Gastroesophageal sphincter (tissue), 4 donors: ENCODE data around the gene SLC24A3. TPM values are rescaled to one million over a fixed set of nuclear protein-coding genes. Genes with fewer than 3 reads are reported as not detected.

Source experiments
- ATAC-seq: fragments of 150-250 bp; one replicate; pipeline ENCODE4 v1.9.1; 2016; ENCODE audit warnings: mild to moderate bottlenecking, moderate library complexity
- H3K27ac ChIP-seq, 4 donors: fragments of 200-600 bp; sonication (generic) in 3 of 4; 1 replicate in 3 of 4; 2 replicates in 1 of 4; pipeline ENCODE4 v1.5.1; 2016 to 2019
- H3K27me3 ChIP-seq: fragments of 200-600 bp; sonication (generic); one replicate; pipeline ENCODE4 v1.5.1; 2019
- H3K36me3 ChIP-seq, 2 donors: fragments of 200-600 bp; sonication (generic); one replicate each; pipeline ENCODE4 v1.5.1; 2019; ENCODE audit warnings: control low read depth in 1 of 2
- H3K4me1 ChIP-seq, 3 donors: fragments of 200-600 bp; sonication (generic); 1 replicate in 2 of 3; 2 replicates in 1 of 3; pipeline ENCODE4 v1.5.1; 2016 to 2019; ENCODE audit warnings: control low read depth in 2 of 3
- H3K4me3 ChIP-seq, 2 donors: fragments of 200-600 bp; sonication (generic); one replicate each; pipeline ENCODE4 v1.5.1; 2019; ENCODE audit warnings: mild to moderate bottlenecking in 1 of 2, moderate library complexity in 1 of 2
- H3K9me3 ChIP-seq, 3 donors: fragments of 200-600 bp; sonication (generic); one replicate each; pipeline ENCODE4 v1.5.1; 2017 to 2019; ENCODE audit warnings: control low read depth in 2 of 3
- CTCF ChIP-seq, 4 experiments: fragments of 200-600 bp in 2 of 4; fragments of 450-650 bp in 2 of 4; sonication (generic) in 1 of 4; IDR thresholded peaks; one replicate each; pipeline ENCODE4 v1.5.1; 2017 to 2019; ENCODE audit warnings: antibody characterized with exemption in 4 of 4, mild to moderate bottlenecking in 2 of 4, moderate library complexity in 2 of 4
- EP300 ChIP-seq: sonication (generic); formaldehyde crosslinking; IDR thresholded peaks from one replicate; pipeline ENCODE4 v1.6.1; 2017; ENCODE audit warnings: antibody characterized with exemption, mild to moderate bottlenecking
- POLR2A ChIP-seq, 2 donors: fragments of 450-650 bp; IDR thresholded peaks; one replicate each; pipeline ENCODE4 v1.6.1; 2017; ENCODE audit warnings: antibody characterized with exemption in 2 of 2, mild to moderate bottlenecking in 2 of 2, moderate library complexity in 1 of 2
- POLR2AphosphoS5 ChIP-seq: sonication (generic); formaldehyde crosslinking; IDR thresholded peaks from one replicate; pipeline ENCODE4 v1.6.1; 2017; ENCODE audit warnings: antibody characterized with exemption
- WGBS, 2 donors: methylation state at CpG; one replicate each; pipeline ENCODE4 v1.1.5; 2018; ENCODE audit warnings: low coverage in 1 of 2; 5-methylcytosine and 5-hydroxymethylcytosine counted together
- total RNA-seq, 4 donors: library from RNA; depleted of rRNA; stranded (reverse); fragments of >200 nt; gene quantifications; one replicate each; pipeline ENCODE4 v1.1.0, GENCODE V29; 2016

SLC24A3 gene
- total RNA-seq, 4 donors from 2014 or later: 2.7 to 13.5 (median 5.5) TPM

GRCh38 chr20:19333563-19333962, 121.1 kb downstream of the SLC24A3 start:
- ATAC-seq: no peak
- Histone ChIP-seq H3K36me3 (no peaks in the 10 kb centered on the region), H3K4me3 (no peak overlapping the region), H3K27me3 (no peaks in the 10 kb centered on the region), H3K27ac (no peak overlapping the region), H3K9me3 (no peaks in the 10 kb centered on the region), H3K4me1 (no peaks in the 10 kb centered on the region)
- TF ChIP-seq POLR2A (IDR thresholded peaks at IDR 0.05) (no peak), CTCF (IDR thresholded peaks at IDR 0.05) (no peak), EP300 (no peak)
- 85 to 90% methylated on average over 4 of the region's 4 CpGs for WGBS, 2 donors

DNA sequence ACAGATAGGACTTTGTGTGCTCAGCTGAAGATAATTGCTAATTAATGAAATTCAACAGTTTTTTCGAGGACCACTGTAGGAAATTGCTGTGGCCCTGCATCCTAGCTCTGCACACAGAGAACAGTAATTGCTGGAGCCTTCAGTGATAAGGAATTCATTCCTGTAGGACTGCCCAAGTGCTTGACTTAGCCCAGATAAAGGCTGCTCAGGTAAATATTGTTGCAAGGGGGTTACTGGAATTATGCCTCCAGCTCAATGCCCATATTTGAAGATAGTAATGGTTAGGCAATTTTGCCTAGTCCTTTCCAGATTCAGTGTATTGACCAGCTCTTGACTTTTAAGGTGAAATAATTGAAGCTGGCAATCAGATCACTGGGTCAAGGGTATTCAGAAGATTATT, 122.9 kb downstream of the SLC24A3 start:
- Histone ChIP-seq H3K27ac (no peak overlapping the region), H3K36me3 (no peaks in the 10 kb centered on the region), H3K27me3 (no peaks in the 10 kb centered on the region), H3K9me3 (no peaks in the 10 kb centered on the region), H3K4me3 (no peak overlapping the region), H3K4me1 (peaks cover 0 to 3% (median 0%) of the 10 kb centered on the region in 3 donors)
- TF ChIP-seq POLR2A (IDR thresholded peaks at IDR 0.05): no peak
- ATAC-seq: no peak
- 88 to 100% methylated on average over 1 of the region's 1 CpG for WGBS, 2 donors

DNA sequence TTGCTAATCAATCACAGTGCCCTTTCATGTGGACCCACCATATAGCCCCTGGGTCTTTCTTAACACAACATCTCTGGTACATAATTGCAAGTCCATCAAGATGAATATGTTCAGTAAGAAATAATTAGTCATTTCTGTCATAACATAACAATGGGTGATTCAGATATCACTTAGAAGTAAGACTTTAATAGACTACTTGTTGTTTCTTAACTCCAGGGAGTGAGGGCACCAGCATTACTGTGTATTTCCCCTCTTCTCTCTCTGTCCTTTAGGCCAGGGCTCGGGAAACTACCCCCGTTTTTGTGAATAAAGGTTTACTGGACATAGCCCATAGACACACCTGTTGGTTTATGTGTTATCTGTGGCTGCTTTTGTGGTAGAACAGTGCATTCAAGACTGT, 123.5 kb downstream of the SLC24A3 start:
- no peaks in the 10 kb centered on the region for H3K27me3 ChIP-seq
- no peaks in the 10 kb centered on the region for H3K36me3 ChIP-seq
- 78 to 90% methylated on average over 2 of the region's 2 CpGs for WGBS, 2 donors
- H3K4me3 ChIP-seq: no peak overlapping the region
- H3K27ac ChIP-seq: no peak overlapping the region
- ATAC-seq: no peak
- TF ChIP-seq CTCF (IDR thresholded peaks at IDR 0.05) (no peak), POLR2AphosphoS5 (no peak), POLR2A (IDR thresholded peaks at IDR 0.05) (no peak), EP300 (no peak)
- peaks cover 0 to 9% (median 2%) of the 10 kb centered on the region in 3 donors for H3K4me1 ChIP-seq
- no peaks in the 10 kb centered on the region for H3K9me3 ChIP-seq

DNA sequence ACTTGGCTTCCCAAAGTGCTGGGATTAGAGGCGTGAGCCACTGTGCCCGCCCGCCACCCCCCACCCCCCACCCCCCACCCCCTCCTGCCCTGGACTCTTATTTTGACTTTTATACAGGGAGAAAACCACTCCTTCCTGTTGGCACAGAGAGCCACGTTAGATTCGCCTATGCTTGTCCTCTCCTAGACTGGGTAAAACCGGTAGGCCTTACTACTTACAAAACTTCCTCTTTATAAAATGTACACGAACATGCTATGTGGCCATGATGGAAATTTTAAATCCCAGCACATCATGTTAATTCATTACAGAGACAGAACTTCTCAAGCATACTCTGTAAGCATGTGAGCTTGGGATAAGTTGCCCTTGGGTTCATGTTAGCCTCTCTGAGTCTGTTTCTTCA, 124.2 kb downstream of the SLC24A3 start:
- peaks cover 0 to 16% (median 7%) of the 10 kb centered on the region in 3 donors for H3K4me1 ChIP-seq
- TF ChIP-seq EP300 (no peak), CTCF (IDR thresholded peaks at IDR 0.05) (no peak), POLR2AphosphoS5 (no peak), POLR2A (IDR thresholded peaks at IDR 0.05) (no peak)
- no peak overlapping the region for H3K27ac ChIP-seq
- ATAC-seq: no peak
- H3K9me3 ChIP-seq: no peaks in the 10 kb centered on the region
- no peaks in the 10 kb centered on the region for H3K36me3 ChIP-seq
- no peak overlapping the region for H3K4me3 ChIP-seq
- 42 to 88% methylated on average over 1 to 4 of the region's 7 CpGs for WGBS, 2 donors
- H3K27me3 ChIP-seq: no peaks in the 10 kb centered on the region

GRCh38 chr20:19338380-19338779, 125.9 kb downstream of the SLC24A3 start:
- peaks cover 0 to 24% (median 7%) of the 10 kb centered on the region in 3 donors for H3K4me1 ChIP-seq
- no peak for TF ChIP-seq CTCF (IDR thresholded peaks at IDR 0.05)
- no peak for TF ChIP-seq POLR2A (IDR thresholded peaks at IDR 0.05)
- TF ChIP-seq POLR2AphosphoS5: no peak
- TF ChIP-seq EP300: no peak
- 76 to 81% methylated on average over 3 of the region's 3 CpGs for WGBS, 2 donors

More at GRCh38 chr20:19338380-19338779, 125.9 kb downstream of the SLC24A3 start:
- ATAC-seq: no peak
- Histone ChIP-seq H3K4me3 (no peak overlapping the region), H3K9me3 (no peaks in the 10 kb centered on the region), H3K36me3 (no peaks in the 10 kb centered on the region), H3K27me3 (no peaks in the 10 kb centered on the region), H3K27ac (no peak overlapping the region)
